ENCODE data around the gene CLCN1. TPM values are rescaled to one million over a fixed set of nuclear protein-coding genes. Genes with fewer than 3 reads are reported as not detected.

CLCN1 gene
- total and polyA plus RNA-seq, 2 of the 8 experiments (the other 6 are each of a cell fraction or from before 2014, with no cell fraction given), result 0.36 to 0.41 TPM

DNA sequence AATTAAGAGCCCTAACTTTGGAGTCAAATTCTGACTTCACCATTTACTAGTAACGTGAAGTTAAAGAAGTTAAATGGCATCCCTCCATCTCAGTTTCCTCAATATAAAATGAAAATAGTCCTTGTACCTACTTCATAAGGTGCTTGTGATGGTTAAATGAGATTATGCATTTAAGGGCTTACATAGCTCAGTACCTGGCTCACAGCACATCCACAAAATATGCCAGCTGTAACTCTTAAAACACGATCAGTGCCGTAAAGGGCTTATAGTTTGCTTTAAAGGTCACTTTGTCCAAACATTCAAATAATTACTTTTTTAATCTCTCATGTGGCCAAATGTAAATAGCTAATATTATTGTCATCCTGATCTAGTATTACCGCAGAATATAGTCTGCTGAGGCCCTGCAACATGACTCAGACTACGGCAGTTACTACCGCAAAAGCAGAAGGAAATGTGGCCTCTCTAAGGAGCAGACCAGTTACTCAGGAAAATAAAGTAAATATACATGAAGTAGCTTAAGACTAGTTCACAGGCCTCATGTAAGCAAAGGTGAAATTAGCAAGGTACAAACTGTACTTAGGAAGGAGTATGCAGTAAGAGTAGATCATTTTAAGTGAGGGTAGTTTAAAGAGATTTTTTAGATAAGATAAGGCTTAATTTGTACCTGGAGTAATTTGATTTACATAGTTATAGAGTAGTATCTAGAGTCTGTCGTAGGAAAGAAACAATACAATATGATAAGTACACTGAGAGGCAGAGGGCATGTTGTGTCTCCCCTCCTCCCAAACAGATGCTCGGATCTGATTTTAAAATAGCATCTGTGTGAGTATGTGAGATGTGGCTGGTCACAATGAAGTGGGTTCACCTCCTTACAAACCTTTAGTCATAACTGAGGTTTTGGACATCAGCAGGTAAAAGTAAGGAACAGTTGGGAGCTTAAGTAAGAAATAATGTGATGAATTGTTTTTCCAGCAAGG lies 14.7 kb upstream of the CLCN1 start (continued):
- TF ChIP-seq EZH2 (IDR thresholded peaks at IDR 0.05; ENCODE audit: low read depth, low read length, severe bottlenecking) (no peak), SIRT6 (IDR thresholded peaks at IDR 0.05; ENCODE audit: low read length) (no peak), JUN (IDR thresholded peaks at IDR 0.05; ENCODE audit: low read depth, low read length) (no peak), RXRA (IDR thresholded peaks at IDR 0.05; ENCODE audit: insufficient read depth, low read depth, low read length) (no peak), RAD21 (IDR thresholded peaks at IDR 0.05 in 1 of 2, conservative IDR thresholded peaks at IDR 0.05 in 1 of 2; ENCODE audit: low read depth in 2 of 2, low read length in 2 of 2) (no peak), HDAC2 (IDR thresholded peaks at IDR 0.05; ENCODE audit: borderline replicate concordance in 1 of 2, low read depth in 2 of 2, low read length in 2 of 2) (no peak), CTBP2 (IDR thresholded peaks at IDR 0.05; ENCODE audit: borderline replicate concordance, insufficient read depth, insufficient read length, low read length) (no peak), ASH2L (IDR thresholded peaks at IDR 0.05; ENCODE audit: low read length) (no peak), KDM5A (IDR thresholded peaks at IDR 0.05; ENCODE audit: low read length) (no peak), CREB1 (IDR thresholded peaks at IDR 0.05) (no peak)
